GM23338 (cell line): ENCODE results near the gene HIBADH. TPM values are rescaled to one million over a fixed set of nuclear protein-coding genes. Genes with fewer than 3 reads are reported as not detected.
A peak's percentile ranks its signal among the peaks of the same experiment; 100 is the strongest.

Experiments
- ATAC-seq: fragments of 200-7000 bp; cut with Tn5 transposase; 3 replicates; pipeline ENCODE4 v1.9.1; 2020
- DNase-seq: peaks from one replicate; pipeline ENCODE4 v3.0.0-alpha.2; 2015; ENCODE audit warnings: low spot score
- H2AFZ ChIP-seq: fragments of 200-600 bp; sonication (generic); 2 replicates; pipeline ENCODE4 v1.8.0; 2016; ENCODE audit warnings: antibody characterized with exemption, mild to moderate bottlenecking, moderate library complexity
- H3F3A ChIP-seq: fragments of 200-600 bp; sonication (generic); replicated peaks from 2 replicates; pipeline ENCODE4 v1.8.0; 2017; ENCODE audit warnings: antibody characterized with exemption, mixed run types, low read depth
- H3K27ac ChIP-seq: fragments of 200-600 bp; sonication (generic); 2 replicates; pipeline ENCODE4 v1.6.1; 2016; ENCODE audit warnings: low read depth
- H3K27me3 ChIP-seq: fragments of 200-600 bp; sonication (generic); 2 replicates; pipeline ENCODE4 v1.8.0; 2016; ENCODE audit warnings: mild to moderate bottlenecking, mixed run types, moderate library complexity; ENCODE audit not compliant: insufficient read depth
- H3K36me3 ChIP-seq: fragments of 200-600 bp; sonication (generic); 2 replicates; pipeline ENCODE4 v1.8.0; 2016; ENCODE audit warnings: mild to moderate bottlenecking; ENCODE audit not compliant: insufficient read depth
- H3K4me1 ChIP-seq: fragments of 200-600 bp; sonication (generic); 2 replicates; pipeline ENCODE4 v1.8.0; 2016; ENCODE audit warnings: mild to moderate bottlenecking, moderate library complexity; ENCODE audit not compliant: insufficient read depth
- H3K4me2 ChIP-seq: fragments of 200-600 bp; sonication (generic); 2 replicates; pipeline ENCODE4 v1.7.1; 2017; ENCODE audit warnings: mixed run types
- H3K4me3 ChIP-seq: fragments of 200-600 bp; sonication (generic); 2 replicates; pipeline ENCODE4 v1.6.1; 2016; ENCODE audit warnings: mixed run types
- H3K79me2 ChIP-seq: fragments of 200-600 bp; sonication (generic); replicated peaks from 2 replicates; pipeline ENCODE4 v1.8.0; 2017; ENCODE audit warnings: mild to moderate bottlenecking; ENCODE audit not compliant: insufficient read depth
- H3K9me2 ChIP-seq: fragments of 200-600 bp; sonication (generic); 2 replicates; pipeline ENCODE4 v1.8.0; 2017; ENCODE audit not compliant: insufficient read depth
- H4K20me1 ChIP-seq: fragments of 200-600 bp; sonication (generic); replicated peaks from 2 replicates; pipeline ENCODE4 v1.8.0; 2017; ENCODE audit warnings: mild to moderate bottlenecking; ENCODE audit not compliant: insufficient read depth
- H3K27ac Mint-ChIP-seq: 2 replicates; pipeline ENCODE4 v1.8.0; 2020; ENCODE audit warnings: inconsistent platforms, mild to moderate bottlenecking, moderate library complexity, mixed read lengths
- H3K27me3 Mint-ChIP-seq: 3 replicates; pipeline ENCODE4 v1.8.0; 2022; ENCODE audit warnings: low read depth, mild to moderate bottlenecking, moderate library complexity, mixed read lengths, inconsistent platforms; ENCODE audit not compliant: insufficient read depth, poor library complexity
- H3K36me3 Mint-ChIP-seq: 3 replicates; pipeline ENCODE4 v1.8.0; 2021; ENCODE audit warnings: low read depth, mild to moderate bottlenecking, inconsistent platforms, moderate library complexity, mixed read lengths
- H3K4me1 Mint-ChIP-seq: 3 replicates; pipeline ENCODE4 v1.8.0; 2020; ENCODE audit warnings: mild to moderate bottlenecking, inconsistent platforms, mixed read lengths
- H3K4me3 Mint-ChIP-seq: 3 replicates; pipeline ENCODE4 v1.8.0; 2021; ENCODE audit warnings: moderate library complexity, mild to moderate bottlenecking, inconsistent platforms, mixed read lengths
- H3K9me3 Mint-ChIP-seq: 3 replicates; pipeline ENCODE4 v1.8.0; 2020; ENCODE audit warnings: moderate library complexity, mild to moderate bottlenecking, inconsistent platforms, mixed read lengths
- EZH2phosphoT487 ChIP-seq: fragments of 200-600 bp; sonication (generic); IDR thresholded peaks from one replicate; pipeline ENCODE4 v1.8.1; 2018; ENCODE audit warnings: antibody characterized with exemption; ENCODE audit not compliant: unreplicated experiment
- REST ChIP-seq: IDR thresholded peaks from one replicate; pipeline ENCODE4 v1.6.1; 2018; ENCODE audit warnings: antibody characterized with exemption; ENCODE audit not compliant: unreplicated experiment
- ZNF462 ChIP-seq: fragments of 250-450 bp; sonication (Bioruptor Pico); IDR thresholded peaks from 2 replicates; pipeline ENCODE4 v1.5.0; 2020; ENCODE audit warnings: mild to moderate bottlenecking, moderate library complexity
- polyA plus RNA-seq: library from polyadenylated mRNA; unstranded; fragments of >200 nt; fragmentation: Nextera tagmentation; extraction: Ambion mirVana; gene quantifications from 2 replicates; pipeline ENCODE4 v1.2.1, GENCODE V29; 2016
- total RNA-seq: library from RNA; depleted of rRNA; stranded (reverse); fragments of >200 nt; shearing (Covaris generic); gene quantifications from 2 replicates; pipeline ENCODE4 v1.2.3, GENCODE V29; 2014

HIBADH gene
- total and polyA plus RNA-seq, 2 experiments from 2014 or later = 31.3 to 57.0 TPM

- TF ChIP-seq ZNF462 (CRISPR knock-in tag) (no peak), EZH2phosphoT487 (no peak)
Observed at GRCh38 chr7:27631391-27631790, 31.3 kb downstream of the HIBADH start (continued).

GRCh38 chr7:27627146-27627545 lies 35.5 kb downstream of the HIBADH start:
- Histone ChIP-seq H4K20me1 (no peaks in the 10 kb centered on the region), H3K27me3 (no peaks in the 10 kb centered on the region), H3K79me2 (0 out of 2 replicates have a peak, but pooled peaks cover 4% of the 10 kb centered on the region), H3K4me3 (no peak overlapping the region), H3K4me1 (no peaks in the 10 kb centered on the region), H3K4me2 (no peak overlapping the region), H3K36me3 (no peaks in the 10 kb centered on the region), H2AFZ (no peak overlapping the region), H3F3A (no peaks in the 10 kb centered on the region), H3K9me2 (no peaks in the 10 kb centered on the region), H3K27ac (no peak overlapping the region)
- Mint-ChIP-seq H3K4me1 (no peaks in the 10 kb centered on the region), H3K4me3 (no peak overlapping the region), H3K27ac (no peak overlapping the region), H3K9me3 (no peaks in the 10 kb centered on the region), H3K36me3 (peaks cover 2% of the 10 kb centered on the region; the same call in 2 of the 3 replicates), H3K27me3 (peaks cover 2% of the 10 kb centered on the region)
- peak; percentile 62 for DNase-seq
- TF ChIP-seq REST = no peak
- no peak; the same call in 1 of the 3 replicates for ATAC-seq
